ENCODE measurements around the gene HTR1D. TPM values are rescaled to one million over a fixed set of nuclear protein-coding genes. Genes with fewer than 3 reads are reported as not detected.
A peak's percentile ranks its signal among the peaks of the same experiment; 100 is the strongest.

The HTR1D gene
- total RNA-seq, 1 experiment from 2014 or later = 3.5 TPM

DNA sequence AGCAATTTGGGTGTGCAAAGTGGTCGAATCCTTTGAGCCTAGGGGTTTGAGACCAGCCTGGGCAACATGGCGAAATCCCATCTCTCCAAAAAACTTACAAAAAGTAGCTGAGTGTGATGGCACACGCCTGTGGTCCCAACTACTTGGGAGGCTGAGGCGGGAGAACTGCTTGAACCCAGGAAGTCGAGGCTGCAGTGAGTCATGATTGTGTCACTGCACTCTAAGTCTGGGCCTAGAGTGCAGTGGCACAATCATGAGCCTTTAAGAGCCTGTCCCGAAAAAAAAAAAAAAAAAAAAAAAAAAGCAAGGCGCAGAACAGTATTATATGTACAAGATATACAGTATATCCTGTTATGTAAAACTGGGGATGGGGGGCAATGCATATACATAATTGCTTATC is 25.1 kb upstream of the HTR1D start:
- Histone ChIP-seq H3K27me3 (ENCODE audit: insufficient read depth, low read length) (no peaks in the 10 kb centered on the region), H3K4me2 (ENCODE audit: low read length) (peak overlapping the region; percentile 17; the same call in 1 of the 2 replicates), H3K79me2 (ENCODE audit: insufficient read depth, low read length) (no peaks in the 10 kb centered on the region), H3K27ac (ENCODE audit: low read depth, low read length) (no peak overlapping the region), H3K9me2 (ENCODE audit: insufficient read depth) (no peaks in the 10 kb centered on the region), H3K4me3 (replicated peaks in 1 of 2; ENCODE audit: low read depth in 1 of 2, low read length in 2 of 2) (no peak overlapping the region), H4K20me1 (ENCODE audit: insufficient read depth) (no peaks in the 10 kb centered on the region), H3K9ac (ENCODE audit: low read length) (no peak overlapping the region), H3K9me3 (ENCODE audit: control insufficient read depth in 1 of 2, insufficient read depth in 1 of 2, low read depth in 1 of 2, low read length in 2 of 2) (no peaks in the 10 kb centered on the region), H3K36me3 (ENCODE audit: control insufficient read depth in 1 of 2, insufficient read depth in 2 of 2, low read length in 2 of 2) (no peaks in the 10 kb centered on the region), H3K4me1 (ENCODE audit: control insufficient read depth in 1 of 2, insufficient read depth in 2 of 2, low read length in 2 of 2) (peaks cover 0 to 8% of the 10 kb centered on the region in 2 experiments; a peak in 2 of 4 replicates), H2AFZ (ENCODE audit: low read depth, low read length, poor library complexity, severe bottlenecking) (no peak overlapping the region)
- DNase-seq (ENCODE audit: low read depth, low spot score) (peak; percentile 2), ATAC-seq (peak; percentile 46; the same call in 1 of the 2 replicates)
- ChIA-PET CTCF (no interaction called here), POLR2A (interaction anchor here (0.6 kb wide), 1 partner anchor 65 kb away, joined by 3 read pairs; no protein-coding TSS in a partner anchor), RAD21 (ENCODE audit: low non-redundant PET in 1 of 2, low total read pairs in 2 of 2, uncharacterized antibody in 2 of 2, unreplicated experiment in 2 of 2) (no interaction called here)
- intact Hi-C loops (cut with micrococcal nuclease) = no loop called here
- TF ChIP-seq CBX3 (IDR thresholded peaks at IDR 0.05; ENCODE audit: low read depth) = no peak
- TF ChIP-seq EGR1 (IDR thresholded peaks at IDR 0.05; ENCODE audit: low read depth) = no peak
- TF ChIP-seq, protein P1, sequence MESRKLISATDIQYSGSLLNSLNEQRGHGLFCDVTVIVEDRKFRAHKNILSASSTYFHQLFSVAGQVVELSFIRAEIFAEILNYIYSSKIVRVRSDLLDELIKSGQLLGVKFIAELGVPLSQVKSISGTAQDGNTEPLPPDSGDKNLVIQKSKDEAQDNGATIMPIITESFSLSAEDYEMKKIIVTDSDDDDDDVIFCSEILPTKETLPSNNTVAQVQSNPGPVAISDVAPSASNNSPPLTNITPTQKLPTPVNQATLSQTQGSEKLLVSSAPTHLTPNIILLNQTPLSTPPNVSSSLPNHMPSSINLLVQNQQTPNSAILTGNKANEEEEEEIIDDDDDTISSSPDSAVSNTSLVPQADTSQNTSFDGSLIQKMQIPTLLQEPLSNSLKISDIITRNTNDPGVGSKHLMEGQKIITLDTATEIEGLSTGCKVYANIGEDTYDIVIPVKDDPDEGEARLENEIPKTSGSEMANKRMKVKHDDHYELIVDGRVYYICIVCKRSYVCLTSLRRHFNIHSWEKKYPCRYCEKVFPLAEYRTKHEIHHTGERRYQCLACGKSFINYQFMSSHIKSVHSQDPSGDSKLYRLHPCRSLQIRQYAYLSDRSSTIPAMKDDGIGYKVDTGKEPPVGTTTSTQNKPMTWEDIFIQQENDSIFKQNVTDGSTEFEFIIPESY (IDR thresholded peaks at IDR 0.05; ENCODE audit: extremely low read depth, insufficient replicate concordance, low read length) = no peak
- TF ChIP-seq FOSL1 (IDR thresholded peaks at IDR 0.05; ENCODE audit: low read depth) = peak; percentile 73
- no TSS peak for BruUV-seq (replicated peaks)

DNA sequence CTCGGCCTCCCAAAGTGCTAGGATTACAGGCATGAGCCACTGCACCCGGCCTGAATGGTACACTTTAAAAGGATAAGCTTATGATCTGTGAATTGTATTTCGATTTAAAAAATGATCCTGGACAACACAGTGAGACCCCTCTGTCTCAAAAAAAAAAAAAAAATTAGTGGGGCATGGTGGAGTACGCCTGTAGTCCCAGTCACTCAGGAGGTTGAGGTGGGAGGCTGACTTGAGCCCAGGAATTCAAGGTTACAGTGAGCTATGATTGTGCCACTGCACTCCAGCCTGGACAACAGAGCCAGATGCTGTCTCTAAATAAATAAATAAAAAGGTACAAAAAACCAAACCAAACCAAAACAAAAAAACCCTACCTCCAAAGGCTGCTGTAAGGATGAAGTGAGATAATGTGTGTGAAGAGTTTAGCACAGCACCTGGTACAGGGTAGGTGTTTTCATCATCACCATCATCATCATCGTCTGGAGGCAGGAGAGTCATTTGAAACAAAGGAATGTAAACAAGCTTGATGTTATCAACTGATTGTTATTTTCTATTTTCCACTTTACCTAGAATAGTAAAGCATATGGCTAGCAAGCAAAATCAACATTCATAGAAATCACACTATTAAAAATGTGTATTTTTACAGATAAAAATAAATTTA is 22.5 kb upstream of the HTR1D start:
- Histone ChIP-seq H4K20me1 (ENCODE audit: insufficient read depth) (no peaks in the 10 kb centered on the region), H3K9me3 (ENCODE audit: control insufficient read depth in 1 of 2, insufficient read depth in 1 of 2, low read depth in 1 of 2, low read length in 2 of 2) (no peaks in the 10 kb centered on the region), H3K27ac (ENCODE audit: low read depth, low read length) (no peak overlapping the region), H2AFZ (ENCODE audit: low read depth, low read length, poor library complexity, severe bottlenecking) (no peak overlapping the region), H3K27me3 (ENCODE audit: insufficient read depth, low read length) (no peaks in the 10 kb centered on the region), H3K4me2 (ENCODE audit: low read length) (no peak overlapping the region), H3K79me2 (ENCODE audit: insufficient read depth, low read length) (no peaks in the 10 kb centered on the region), H3K9ac (ENCODE audit: low read length) (no peak overlapping the region), H3K4me1 (ENCODE audit: control insufficient read depth in 1 of 2, insufficient read depth in 2 of 2, low read length in 2 of 2) (peaks cover 0 to 8% of the 10 kb centered on the region in 2 experiments; a peak in 2 of 4 replicates), H3K36me3 (ENCODE audit: control insufficient read depth in 1 of 2, insufficient read depth in 2 of 2, low read length in 2 of 2) (no peaks in the 10 kb centered on the region), H3K4me3 (replicated peaks in 1 of 2; ENCODE audit: low read depth in 1 of 2, low read length in 2 of 2) (no peak overlapping the region), H3K9me2 (ENCODE audit: insufficient read depth) (no peaks in the 10 kb centered on the region)
- RAD21 ChIA-PET (ENCODE audit: low non-redundant PET in 1 of 2, low total read pairs in 2 of 2, uncharacterized antibody in 2 of 2, unreplicated experiment in 2 of 2) = interaction anchor here in 1 of 2 experiments (0.7 kb wide), 1 partner anchor 54 kb away, joined by 3 read pairs; no protein-coding TSS in a partner anchor
- CTCF ChIA-PET = no interaction called here
- DNase-seq (ENCODE audit: low read depth, low spot score) (no peak), ATAC-seq (no peak)
- no TSS peak for BruUV-seq (replicated peaks)
- intact Hi-C loops (cut with micrococcal nuclease) = no loop called here
- POLR2A ChIA-PET = no interaction called here
- no peak for TF ChIP-seq JUND (IDR thresholded peaks at IDR 0.05)
- TF ChIP-seq CBX3 (IDR thresholded peaks at IDR 0.05; ENCODE audit: low read depth) = no peak
- TF ChIP-seq SP1 (IDR thresholded peaks at IDR 0.05; ENCODE audit: low read depth) = no peak
- TF ChIP-seq, protein P2, sequence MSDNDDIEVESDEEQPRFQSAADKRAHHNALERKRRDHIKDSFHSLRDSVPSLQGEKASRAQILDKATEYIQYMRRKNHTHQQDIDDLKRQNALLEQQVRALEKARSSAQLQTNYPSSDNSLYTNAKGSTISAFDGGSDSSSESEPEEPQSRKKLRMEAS (IDR thresholded peaks at IDR 0.05) = no peak
- TF ChIP-seq, protein P3, sequence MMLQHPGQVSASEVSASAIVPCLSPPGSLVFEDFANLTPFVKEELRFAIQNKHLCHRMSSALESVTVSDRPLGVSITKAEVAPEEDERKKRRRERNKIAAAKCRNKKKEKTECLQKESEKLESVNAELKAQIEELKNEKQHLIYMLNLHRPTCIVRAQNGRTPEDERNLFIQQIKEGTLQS (IDR thresholded peaks at IDR 0.05) = no peak
- no peak for TF ChIP-seq EGR1 (IDR thresholded peaks at IDR 0.05; ENCODE audit: low read depth)
- no peak for TF ChIP-seq SIN3A (IDR thresholded peaks at IDR 0.05; ENCODE audit: low read depth)
- TF ChIP-seq, protein P1 (IDR thresholded peaks at IDR 0.05; ENCODE audit: extremely low read depth, insufficient replicate concordance, low read length) = no peak
- no peak for TF ChIP-seq CEBPB (IDR thresholded peaks at IDR 0.05; ENCODE audit: low read depth)
- TF ChIP-seq RAD21 (IDR thresholded peaks at IDR 0.05; ENCODE audit: low read depth) = no peak
- no peak for TF ChIP-seq ZNF274 (IDR thresholded peaks at IDR 0.05; ENCODE audit: low read depth, low read length)
- TF ChIP-seq POLR2AphosphoS5 (IDR thresholded peaks at IDR 0.05; ENCODE audit: low read depth, low read length) = no peak
- TF ChIP-seq ELF1 (IDR thresholded peaks at IDR 0.05; ENCODE audit: borderline replicate concordance, low read depth) = no peak
